Osteocyte (in vitro differentiated cells): ENCODE results near the gene EXOC3L4. TPM values are rescaled to one million over a fixed set of nuclear protein-coding genes. Genes with fewer than 3 reads are reported as not detected.

Experiments used
- DNase-seq: peaks from one replicate; pipeline ENCODE4 v3.0.0; 2021; ENCODE audit warnings: mixed read lengths; ENCODE audit not compliant: unreplicated experiment; ENCODE audit errors: extremely low spot score
- H3K27ac Mint-ChIP-seq: one replicate; pipeline ENCODE4 v1.8.0; 2021; ENCODE audit warnings: mild to moderate bottlenecking, mixed read lengths; ENCODE audit not compliant: unreplicated experiment
- H3K27me3 Mint-ChIP-seq: one replicate; pipeline ENCODE4 v1.8.0; 2021; ENCODE audit warnings: mixed read lengths; ENCODE audit not compliant: unreplicated experiment
- H3K36me3 Mint-ChIP-seq: one replicate; pipeline ENCODE4 v1.8.0; 2021; ENCODE audit warnings: mixed read lengths; ENCODE audit not compliant: unreplicated experiment
- H3K4me1 Mint-ChIP-seq: one replicate; pipeline ENCODE4 v1.8.0; 2021; ENCODE audit warnings: mixed read lengths; ENCODE audit not compliant: unreplicated experiment
- H3K4me3 Mint-ChIP-seq: one replicate; pipeline ENCODE4 v1.8.0; 2021; ENCODE audit warnings: mild to moderate bottlenecking, moderate library complexity, mixed read lengths; ENCODE audit not compliant: unreplicated experiment
- H3K9me3 Mint-ChIP-seq: one replicate; pipeline ENCODE4 v1.8.0; 2021; ENCODE audit warnings: mixed read lengths; ENCODE audit not compliant: unreplicated experiment
- total RNA-seq: library from RNA; stranded (reverse); gene quantifications from 2 replicates; pipeline ENCODE4 v1.2.1, GENCODE V29; 2021
- TF ChIP-seq, protein P1 (sequence below): fragments of 200-600 bp; sonication (generic); IDR thresholded peaks from 2 replicates; pipeline ENCODE4 v1.5.0; 2021; ENCODE audit warnings: antibody characterized with exemption, mild to moderate bottlenecking, moderate library complexity

Gene EXOC3L4
- total RNA-seq, 1 donor from 2014 or later = 0.86 TPM

DNA sequence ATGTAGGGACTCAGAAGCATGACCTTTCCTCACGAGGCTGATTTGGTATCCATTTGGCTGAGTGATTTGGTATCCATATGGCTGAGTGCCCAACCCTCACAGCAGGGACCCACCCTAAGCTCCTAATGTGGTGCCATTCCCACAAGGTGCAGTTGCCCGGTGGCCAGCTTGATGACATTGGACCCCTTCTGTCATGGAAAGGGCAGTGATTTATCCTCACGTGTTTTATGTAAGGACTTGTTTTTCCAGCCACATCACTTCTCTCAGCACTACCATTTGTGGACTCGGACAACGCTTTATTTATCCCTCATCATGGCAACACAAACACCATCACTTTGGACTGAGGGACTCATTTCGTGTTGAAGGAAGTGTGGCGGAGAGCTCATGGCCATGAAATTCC, 28.7 kb upstream of the EXOC3L4 start:
- no peak for DNase-seq
- Mint-ChIP-seq H3K4me3 (no peak overlapping the region), H3K4me1 (peaks cover 8% of the 10 kb centered on the region), H3K36me3 (no peaks in the 10 kb centered on the region), H3K9me3 (no peaks in the 10 kb centered on the region), H3K27ac (no peak overlapping the region), H3K27me3 (no peaks in the 10 kb centered on the region)
- TF ChIP-seq, protein P1, sequence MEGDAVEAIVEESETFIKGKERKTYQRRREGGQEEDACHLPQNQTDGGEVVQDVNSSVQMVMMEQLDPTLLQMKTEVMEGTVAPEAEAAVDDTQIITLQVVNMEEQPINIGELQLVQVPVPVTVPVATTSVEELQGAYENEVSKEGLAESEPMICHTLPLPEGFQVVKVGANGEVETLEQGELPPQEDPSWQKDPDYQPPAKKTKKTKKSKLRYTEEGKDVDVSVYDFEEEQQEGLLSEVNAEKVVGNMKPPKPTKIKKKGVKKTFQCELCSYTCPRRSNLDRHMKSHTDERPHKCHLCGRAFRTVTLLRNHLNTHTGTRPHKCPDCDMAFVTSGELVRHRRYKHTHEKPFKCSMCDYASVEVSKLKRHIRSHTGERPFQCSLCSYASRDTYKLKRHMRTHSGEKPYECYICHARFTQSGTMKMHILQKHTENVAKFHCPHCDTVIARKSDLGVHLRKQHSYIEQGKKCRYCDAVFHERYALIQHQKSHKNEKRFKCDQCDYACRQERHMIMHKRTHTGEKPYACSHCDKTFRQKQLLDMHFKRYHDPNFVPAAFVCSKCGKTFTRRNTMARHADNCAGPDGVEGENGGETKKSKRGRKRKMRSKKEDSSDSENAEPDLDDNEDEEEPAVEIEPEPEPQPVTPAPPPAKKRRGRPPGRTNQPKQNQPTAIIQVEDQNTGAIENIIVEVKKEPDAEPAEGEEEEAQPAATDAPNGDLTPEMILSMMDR = no peak

DNA sequence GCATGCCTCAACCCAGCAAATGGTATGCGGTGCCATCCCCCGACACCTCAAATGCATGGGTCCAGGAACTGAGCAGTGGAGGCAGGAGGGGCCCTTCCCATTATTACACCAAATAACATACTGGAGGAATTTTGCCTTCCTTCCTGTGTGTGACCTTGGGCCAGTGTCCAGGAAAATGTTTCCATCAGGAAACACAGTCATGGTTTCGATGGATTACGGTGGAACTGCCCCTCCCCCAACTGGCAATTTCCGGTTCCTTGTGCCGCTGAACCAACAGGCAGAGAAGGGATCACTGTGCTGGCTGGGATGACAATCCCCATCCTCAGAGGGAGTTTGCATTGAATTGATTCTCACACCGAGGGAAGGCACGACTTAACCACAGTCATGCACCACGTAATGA, 28.1 kb upstream of the EXOC3L4 start:
- no peaks in the 10 kb centered on the region for H3K27me3 Mint-ChIP-seq
- no peak overlapping the region for H3K27ac Mint-ChIP-seq

DNA sequence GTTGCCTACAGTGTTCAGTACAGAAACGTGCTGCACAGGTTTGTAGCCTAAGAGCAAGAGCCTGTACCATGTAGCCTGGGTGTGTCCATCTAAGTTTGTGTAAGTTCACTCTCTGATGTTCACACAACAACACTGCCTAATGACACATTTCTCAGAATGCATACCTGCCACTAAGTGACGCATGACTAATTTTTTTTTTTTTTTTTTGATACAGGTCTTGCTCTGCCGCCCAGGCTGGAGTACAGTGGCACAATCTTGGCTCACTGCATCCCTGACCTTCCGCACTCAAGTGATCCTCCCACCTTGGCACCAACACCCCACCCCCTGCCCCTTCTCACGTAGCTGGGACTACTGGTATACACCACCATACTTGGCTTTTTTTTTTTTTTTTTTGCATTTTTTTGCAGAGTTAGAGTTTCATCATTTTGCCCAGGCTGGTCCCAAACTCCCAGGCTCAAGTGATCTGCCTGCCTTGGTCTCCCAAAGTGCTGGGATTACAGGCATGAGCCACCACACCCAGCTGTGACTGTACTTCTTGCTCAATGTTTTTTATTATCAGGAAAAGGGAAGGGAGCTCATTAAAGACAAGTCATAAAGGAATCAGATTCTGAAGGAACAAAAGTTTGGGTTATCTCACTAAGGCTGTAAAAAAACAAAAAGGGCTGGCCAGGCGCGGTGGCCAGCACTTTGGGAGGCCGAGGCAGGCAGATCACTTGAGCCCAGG, 27.1 kb upstream of the EXOC3L4 start:
- peaks cover 8% of the 10 kb centered on the region for H3K4me1 Mint-ChIP-seq
- H3K27me3 Mint-ChIP-seq = no peaks in the 10 kb centered on the region
- H3K27ac Mint-ChIP-seq = peak overlapping the region; percentile 44
- DNase-seq = no peak
- no peak overlapping the region for H3K4me3 Mint-ChIP-seq
- H3K36me3 Mint-ChIP-seq = no peaks in the 10 kb centered on the region
- no peaks in the 10 kb centered on the region for H3K9me3 Mint-ChIP-seq
- TF ChIP-seq, protein P1 = no peak

More for the DNA sequence above, 28.1 kb upstream of the EXOC3L4 start:
- TF ChIP-seq, protein P1 = no peak
- Mint-ChIP-seq H3K4me3 (no peak overlapping the region), H3K4me1 (peaks cover 8% of the 10 kb centered on the region), H3K36me3 (no peaks in the 10 kb centered on the region), H3K9me3 (no peaks in the 10 kb centered on the region)
- no peak for DNase-seq

DNA sequence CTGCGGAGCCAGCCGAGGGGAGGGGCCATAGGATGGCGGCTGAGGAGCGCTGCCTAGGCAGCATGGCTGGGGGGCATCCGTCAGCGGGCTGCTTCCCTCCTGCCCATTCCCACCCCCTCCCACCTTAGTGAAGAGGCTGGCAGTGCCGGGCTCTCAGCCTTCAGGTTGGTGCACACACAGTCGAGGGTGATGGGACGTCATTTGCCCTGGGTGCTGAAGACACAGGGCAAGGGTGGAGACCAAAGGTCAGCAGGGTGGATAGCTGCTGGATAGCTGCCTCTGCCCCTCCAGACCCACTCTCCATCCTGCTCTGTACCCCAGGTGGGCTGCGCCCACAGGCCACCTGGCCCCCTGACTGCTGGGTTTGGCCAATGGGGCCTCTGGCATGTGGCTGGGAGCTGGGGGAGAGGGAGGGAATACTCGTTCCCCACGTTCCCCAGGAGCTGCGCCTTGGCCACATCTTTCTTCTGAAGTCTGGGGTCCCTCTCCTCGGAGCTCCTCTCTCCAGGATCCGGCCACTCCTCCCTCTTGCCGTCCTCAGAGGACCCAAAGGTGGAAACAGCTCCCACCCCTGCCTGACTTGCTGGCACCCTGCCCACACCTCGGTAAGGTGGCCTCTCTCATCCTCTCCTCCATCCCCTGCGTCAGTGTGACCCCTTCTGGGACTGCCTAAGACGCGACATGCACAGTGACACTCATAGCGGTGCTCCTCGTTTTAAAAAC, 26.0 kb upstream of the EXOC3L4 start:
- Mint-ChIP-seq H3K4me1 (peaks cover 8% of the 10 kb centered on the region), H3K36me3 (no peaks in the 10 kb centered on the region), H3K27me3 (no peaks in the 10 kb centered on the region), H3K4me3 (no peak overlapping the region), H3K27ac (no peak overlapping the region), H3K9me3 (no peaks in the 10 kb centered on the region)
- DNase-seq = no peak
- TF ChIP-seq, protein P1 = no peak

DNA sequence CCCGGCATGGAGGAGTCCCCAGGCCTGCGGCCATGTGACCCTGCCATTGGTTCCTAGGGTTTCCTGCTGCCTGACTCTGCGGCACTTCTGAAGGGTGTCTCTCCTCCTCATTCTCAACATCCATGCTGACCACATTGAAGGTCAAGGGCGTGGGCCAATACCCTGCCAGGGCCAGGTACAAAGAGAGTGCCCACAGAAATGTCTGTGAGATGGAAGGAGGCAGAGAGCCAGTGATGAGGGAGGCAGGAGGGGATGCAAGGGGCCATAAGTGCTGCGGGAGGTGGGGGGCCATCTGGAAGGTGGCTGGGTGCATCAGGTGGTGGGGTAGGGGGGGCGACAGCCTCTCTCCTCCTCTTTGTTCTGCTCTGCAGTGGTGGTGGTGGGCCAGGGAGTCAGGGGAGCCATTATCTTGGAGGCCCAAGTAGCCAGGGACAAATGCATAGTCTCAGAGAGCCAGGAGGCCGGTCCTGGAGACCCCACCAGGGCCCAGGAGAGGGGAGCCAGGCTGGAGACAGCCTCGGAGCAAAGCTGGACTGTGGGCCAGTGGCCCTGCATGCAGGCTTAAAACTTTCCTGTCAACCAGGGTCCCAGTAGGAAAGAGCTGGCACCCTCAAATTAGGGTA, 24.2 kb upstream of the EXOC3L4 start:
- H3K27me3 Mint-ChIP-seq = no peaks in the 10 kb centered on the region
- TF ChIP-seq, protein P1 = no peak
- no peak for DNase-seq
- no peak overlapping the region for H3K27ac Mint-ChIP-seq
- H3K36me3 Mint-ChIP-seq = no peaks in the 10 kb centered on the region
- peaks cover 13% of the 10 kb centered on the region for H3K4me1 Mint-ChIP-seq
- H3K9me3 Mint-ChIP-seq = no peaks in the 10 kb centered on the region
- H3K4me3 Mint-ChIP-seq = no peak overlapping the region
